ENCODE results near the gene CEP104. TPM values are rescaled to one million over a fixed set of nuclear protein-coding genes. Genes with fewer than 3 reads are reported as not detected.

The CEP104 gene
- total and polyA plus RNA-seq, 9 of the 15 experiments (the other 6 are each of a cell fraction or from before 2014, with no cell fraction given) = 11.2 to 63.4 (median 42.6) TPM

- TF ChIP-seq BCLAF1 (IDR thresholded peaks at IDR 0.05; ENCODE audit: borderline replicate concordance in 1 of 2, control insufficient read depth in 1 of 2, low read depth in 2 of 2, low read length in 1 of 2) (no peak), TCF7 (IDR thresholded peaks at IDR 0.05; ENCODE audit: borderline replicate concordance) (no peak; the same call in none of the 2 replicates), FOXO4 (CRISPR knock-in tag; IDR thresholded peaks at IDR 0.05) (no peak), ZNF778 (CRISPR knock-in tag; IDR thresholded peaks at IDR 0.05) (no peak), BDP1 (IDR thresholded peaks at IDR 0.05; ENCODE audit: insufficient read depth, insufficient read length) (no peak), HSF4 (CRISPR knock-in tag; IDR thresholded peaks at IDR 0.05; ENCODE audit: borderline replicate concordance) (no peak), NFYB (IDR thresholded peaks at IDR 0.05; ENCODE audit: extremely low read depth, insufficient read length) (no peak), ZNF75A (CRISPR knock-in tag; IDR thresholded peaks at IDR 0.05) (no peak), GTF2A2 (tag; IDR thresholded peaks at IDR 0.05) (no peak), ARID3B (CRISPR knock-in tag; IDR thresholded peaks at IDR 0.05; ENCODE audit: borderline replicate concordance) (no peak), ZBTB26 (CRISPR knock-in tag; IDR thresholded peaks at IDR 0.05) (0 out of 2 replicates have a peak, but pooled peaks have one; percentile 3), ZNF324 (CRISPR knock-in tag; IDR thresholded peaks at IDR 0.05) (no peak), ZNF253 (CRISPR knock-in tag; conservative IDR thresholded peaks at IDR 0.05) (no peak), RUNX1 (IDR thresholded peaks at IDR 0.05; ENCODE audit: low read depth) (no peak), ATF7 (IDR thresholded peaks at IDR 0.05) (peak; percentile 89), MAFK (IDR thresholded peaks at IDR 0.05; ENCODE audit: low read length) (no peak)
Measured at GRCh38 chr1:3856923-3857790, at the start of gene CEP104, which contains the start of gene DFFB (continued).
